T-helper 1 cell (primary cell): ENCODE results near the gene PUM1.
A peak's percentile ranks its signal among the peaks of the same experiment; 100 is the strongest.
"Not testable (repeated sequence)": the region's sequence is repeated elsewhere in the genome, so short reads cannot be mapped to it uniquely, and the experiment has no call there.

Experiments
- DNase-seq, 5 donors: peaks; one replicate each; pipeline ENCODE4 v3.0.0-alpha.2; 2012 to 2020

PUM1 gene

GRCh38 chr1:31064111-31064717, 1.3 kb downstream of the PUM1 start:
- no peak for DNase-seq

GRCh38 chr1:31063631-31064030, 1.9 kb downstream of the PUM1 start:
- DNase-seq = peak in 1 of 5 donors; percentile 23

- DNase-seq = no peak
Observed at GRCh38 chr1:31062867-31063380, 2.6 kb downstream of the PUM1 start.

GRCh38 chr1:31062162-31062866, 3.2 kb downstream of the PUM1 start:
- DNase-seq = not testable (repeated sequence)

- no peak for DNase-seq
Observed at GRCh38 chr1:31058012-31058411, 7.5 kb downstream of the PUM1 start.

- no peak for DNase-seq
Observed at GRCh38 chr1:31055953-31056352, 9.6 kb downstream of the PUM1 start.

- no peak for DNase-seq
Observed at GRCh38 chr1:31055501-31055900, 10.0 kb downstream of the PUM1 start.

GRCh38 chr1:31054958-31055481, 10.5 kb downstream of the PUM1 start:
- DNase-seq = no peak

- DNase-seq = no peak
Observed at GRCh38 chr1:31054349-31054748, 11.2 kb downstream of the PUM1 start.

GRCh38 chr1:31052613-31053012, 12.9 kb downstream of the PUM1 start:
- not testable (repeated sequence) for DNase-seq

- DNase-seq = no peak
Observed at GRCh38 chr1:31051611-31052010, 13.9 kb downstream of the PUM1 start.

GRCh38 chr1:31047507-31047906, 18.0 kb downstream of the PUM1 start:
- not testable (repeated sequence) for DNase-seq

GRCh38 chr1:31043631-31044030, 21.9 kb downstream of the PUM1 start:
- no peak for DNase-seq

GRCh38 chr1:31042656-31043055, 22.9 kb downstream of the PUM1 start:
- no peak for DNase-seq

- DNase-seq = no peak
Observed at GRCh38 chr1:31041529-31041928, 24.0 kb downstream of the PUM1 start.

- DNase-seq = no peak
Observed at GRCh38 chr1:31040038-31040437, 25.5 kb downstream of the PUM1 start.

- not testable (repeated sequence) for DNase-seq
Observed at GRCh38 chr1:31038935-31039334, 26.6 kb downstream of the PUM1 start.

GRCh38 chr1:31038360-31038759, 27.2 kb downstream of the PUM1 start:
- no peak for DNase-seq

- peak in 1 of 5 donors; percentile 41 for DNase-seq
Observed at GRCh38 chr1:31036749-31037500, 28.6 kb downstream of the PUM1 start.

- no peak for DNase-seq
Observed at GRCh38 chr1:31033598-31033997, 31.9 kb downstream of the PUM1 start.

GRCh38 chr1:31032266-31032665, 33.3 kb downstream of the PUM1 start:
- no peak for DNase-seq

- DNase-seq = no peak
Observed at GRCh38 chr1:31031330-31032143, 34.0 kb downstream of the PUM1 start.
